HG03139 (cell line): ENCODE data around the gene MAG.
"Not testable (repeated sequence)": the region's sequence is repeated elsewhere in the genome, so short reads cannot be mapped to it uniquely, and the experiment has no call there.

Experiments
- ATAC-seq: cut with Tn5 transposase; IDR thresholded peaks from one replicate; pipeline ENCODE4 v1.9.1; 2021; ENCODE audit not compliant: unreplicated experiment

Gene MAG

DNA sequence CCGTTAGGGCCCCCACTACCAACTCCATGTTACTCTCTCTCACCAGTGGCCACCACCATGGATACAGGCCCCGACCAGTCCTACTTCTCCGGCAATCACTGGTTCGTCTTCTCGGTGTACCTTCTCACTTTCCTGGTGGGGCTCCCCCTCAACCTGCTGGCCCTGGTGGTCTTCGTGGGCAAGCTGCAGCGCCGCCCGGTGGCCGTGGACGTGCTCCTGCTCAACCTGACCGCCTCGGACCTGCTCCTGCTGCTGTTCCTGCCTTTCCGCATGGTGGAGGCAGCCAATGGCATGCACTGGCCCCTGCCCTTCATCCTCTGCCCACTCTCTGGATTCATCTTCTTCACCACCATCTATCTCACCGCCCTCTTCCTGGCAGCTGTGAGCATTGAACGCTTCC, 66.9 kb downstream of the MAG start:
- ATAC-seq, result not testable (repeated sequence)

GRCh38 chr19:35359395-35359794, 67.4 kb downstream of the MAG start:
- ATAC-seq, result not testable (repeated sequence)

GRCh38 chr19:35360081-35360480, 68.1 kb downstream of the MAG start:
- ATAC-seq, result not testable (repeated sequence)

DNA sequence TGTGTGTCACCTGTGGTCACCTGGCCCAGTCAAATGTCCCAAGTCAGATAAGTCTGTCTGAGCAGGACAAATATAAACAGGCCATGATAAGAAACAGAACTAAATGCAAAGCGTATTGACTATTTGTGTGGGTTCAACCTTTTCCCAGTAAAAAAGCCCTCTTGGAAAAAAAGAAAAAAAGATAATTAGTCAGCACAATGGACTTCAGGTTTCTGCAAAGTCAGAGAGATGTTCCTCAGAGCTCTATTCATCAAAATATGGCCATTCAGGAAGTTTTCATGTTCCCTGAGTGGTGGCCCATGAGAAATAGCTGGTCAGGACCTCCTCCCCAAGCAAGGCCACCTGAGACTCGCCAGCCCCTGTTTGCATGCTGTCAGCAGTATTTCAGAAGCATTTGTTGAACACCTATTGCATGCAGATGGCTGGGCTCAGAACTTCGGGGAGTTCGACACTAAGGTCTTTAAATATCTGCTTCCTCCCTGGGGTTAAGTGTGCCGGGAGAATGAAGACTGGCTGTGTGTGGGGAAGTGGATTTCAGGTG, 69.0 kb downstream of the MAG start:
- no peak for ATAC-seq

- no peak for ATAC-seq
Observed at GRCh38 chr19:35362261-35363000, 70.5 kb downstream of the MAG start.

DNA sequence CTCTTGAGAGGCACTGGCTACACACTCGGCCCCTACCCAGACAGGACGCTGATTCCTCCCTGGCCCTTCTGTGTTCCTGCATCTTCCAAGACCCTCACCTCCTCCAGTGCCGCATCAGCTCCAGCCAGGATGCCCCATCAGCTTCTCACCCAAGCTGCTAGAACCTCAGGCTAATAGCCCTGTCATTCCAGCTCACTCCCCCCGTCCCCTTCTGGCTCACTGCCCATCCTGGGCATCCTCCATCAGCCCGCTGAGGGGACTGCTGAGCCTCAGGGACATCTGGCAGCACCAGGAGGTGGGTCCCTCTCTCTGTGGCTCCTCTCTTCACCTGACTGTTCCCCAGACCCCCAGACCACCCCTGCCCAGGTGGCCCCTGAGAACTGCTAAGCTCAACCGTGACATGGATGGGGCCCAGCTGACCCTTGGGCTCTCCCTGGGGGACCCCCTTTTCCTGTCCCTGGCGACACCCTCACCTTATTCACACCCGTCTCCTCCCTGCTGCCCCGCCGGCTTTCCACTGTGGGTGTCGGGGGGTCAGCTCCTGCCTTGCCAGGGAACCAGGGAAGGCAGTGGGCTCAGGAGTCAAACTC, 71.1 kb downstream of the MAG start:
- ATAC-seq, result no peak
